CD14-positive monocyte (primary cell): ENCODE data around the gene RBM38. TPM values are rescaled to one million over a fixed set of nuclear protein-coding genes. Genes with fewer than 3 reads are reported as not detected.
A peak's percentile ranks its signal among the peaks of the same experiment; 100 is the strongest.

Experiments
- DNase-seq, 3 donors: peaks; one replicate each; pipeline ENCODE4 v3.0.0-alpha.2; 2011 to 2022
- H2AFZ ChIP-seq: 2 replicates; pipeline ENCODE4 v1.6.0; 2012; ENCODE audit warnings: mild to moderate bottlenecking, low read depth, low read length, inconsistent platforms; ENCODE audit not compliant: insufficient read depth, poor library complexity, severe bottlenecking
- H3K27ac ChIP-seq, 2 donors: 1 replicate in 1 of 2; 2 replicates in 1 of 2; pipeline ENCODE4 v1.5.1; 2012 to 2013; ENCODE audit warnings: low read length in 2 of 2, control low read depth in 1 of 2, inconsistent platforms in 1 of 2, low read depth in 1 of 2, mild to moderate bottlenecking in 1 of 2
- H3K27me3 ChIP-seq, 2 donors: one replicate each; pipeline versions ENCODE4 v1.6.0 to v1.6.1; 2011 to 2013; ENCODE audit warnings: low read length in 2 of 2; ENCODE audit not compliant: control insufficient read depth in 2 of 2, insufficient read depth in 2 of 2
- H3K36me3 ChIP-seq, 2 donors: replicated peaks in 1 of 2; 1 replicate in 1 of 2; 2 replicates in 1 of 2; pipeline versions ENCODE4 v1.5.1 to v1.6.1; 2012 to 2013; ENCODE audit warnings: low read length in 2 of 2, control low read depth in 1 of 2, inconsistent platforms in 1 of 2, mild to moderate bottlenecking in 1 of 2; ENCODE audit not compliant: insufficient read depth in 2 of 2, control insufficient read depth in 1 of 2
- H3K4me1 ChIP-seq, 2 donors: 1 replicate in 1 of 2; 2 replicates in 1 of 2; pipeline versions ENCODE4 v1.5.1 to v1.6.1; 2012 to 2013; ENCODE audit warnings: low read length in 2 of 2, control low read depth in 1 of 2, inconsistent platforms in 1 of 2, mild to moderate bottlenecking in 1 of 2, moderate library complexity in 1 of 2; ENCODE audit not compliant: insufficient read depth in 2 of 2, control insufficient read depth in 1 of 2
- H3K4me2 ChIP-seq: replicated peaks from 2 replicates; pipeline ENCODE3; 2012; ENCODE audit warnings: low read length, moderate library complexity, mild to moderate bottlenecking; ENCODE audit not compliant: poor library complexity, severe bottlenecking; ENCODE audit errors: extremely low read depth
- H3K4me3 ChIP-seq, 3 experiments: fragments of 200-600 bp in 1 of 3; sonication (generic) in 1 of 3; replicated peaks in 1 of 3; 1 replicate in 2 of 3; 2 replicates in 1 of 3; pipeline ENCODE4 v1.5.1; 2011 to 2013; ENCODE audit warnings: low read length in 3 of 3, mild to moderate bottlenecking in 3 of 3, control low read depth in 2 of 3, low read depth in 2 of 3, inconsistent platforms in 1 of 3, moderate library complexity in 1 of 3
- H3K79me2 ChIP-seq: 2 replicates; pipeline ENCODE4 v1.6.0; 2012; ENCODE audit warnings: mild to moderate bottlenecking, control low read depth, inconsistent platforms, low read length, moderate library complexity; ENCODE audit not compliant: insufficient read depth
- H3K9ac ChIP-seq: 2 replicates; pipeline ENCODE4 v1.6.0; 2017; ENCODE audit warnings: low read length, mild to moderate bottlenecking; ENCODE audit not compliant: insufficient read depth, poor library complexity, severe bottlenecking
- H3K9me3 ChIP-seq, 2 donors: replicated peaks in 1 of 2; 1 replicate in 1 of 2; 2 replicates in 1 of 2; pipeline versions ENCODE4 v1.5.1 to v1.6.1; 2012 to 2013; ENCODE audit warnings: low read length in 2 of 2, control low read depth in 1 of 2; ENCODE audit not compliant: control insufficient read depth in 1 of 2, insufficient read depth in 1 of 2
- H4K20me1 ChIP-seq: 2 replicates; pipeline ENCODE4 v1.6.0; 2012; ENCODE audit warnings: mild to moderate bottlenecking, low read length, control low read depth, moderate library complexity; ENCODE audit not compliant: insufficient read depth
- H3K27ac Mint-ChIP-seq, 7 donors: one replicate each; pipeline ENCODE4 v1.8.0; 2020; ENCODE audit warnings: mild to moderate bottlenecking in 7 of 7, mixed read lengths in 7 of 7, moderate library complexity in 6 of 7, inconsistent platforms in 2 of 7
- H3K27me3 Mint-ChIP-seq, 3 donors: one replicate each; pipeline ENCODE4 v1.8.0; 2021 to 2022; ENCODE audit warnings: low read depth in 3 of 3, mild to moderate bottlenecking in 3 of 3, mixed read lengths in 3 of 3, moderate library complexity in 3 of 3, inconsistent platforms in 1 of 3
- H3K36me3 Mint-ChIP-seq, 2 donors: one replicate each; pipeline ENCODE4 v1.8.0; 2020; ENCODE audit warnings: mixed read lengths in 2 of 2, inconsistent platforms in 1 of 2, mild to moderate bottlenecking in 1 of 2
- H3K4me1 Mint-ChIP-seq: one replicate; pipeline ENCODE4 v1.8.0; 2020; ENCODE audit warnings: mild to moderate bottlenecking, mixed read lengths
- H3K4me3 Mint-ChIP-seq, 2 donors: one replicate each; pipeline ENCODE4 v1.8.0; 2020; ENCODE audit warnings: mild to moderate bottlenecking in 2 of 2, mixed read lengths in 2 of 2, moderate library complexity in 1 of 2
- H3K9me3 Mint-ChIP-seq, 7 donors: one replicate each; pipeline ENCODE4 v1.8.0; 2020 to 2022; ENCODE audit warnings: mixed read lengths in 7 of 7, mild to moderate bottlenecking in 6 of 7, moderate library complexity in 6 of 7, inconsistent platforms in 2 of 7
- CTCF ChIP-seq: fragments of 200-600 bp; IDR thresholded peaks from one replicate; pipeline ENCODE4 v1.8.0; 2022; ENCODE audit warnings: antibody characterized with exemption, mild to moderate bottlenecking
- WGBS: methylation state at CpG from one replicate; pipeline ENCODE4 v1.1.5; 2013; ENCODE audit warnings: missing lambda C conversion rate; ENCODE audit not compliant: insufficient coverage; 5-methylcytosine and 5-hydroxymethylcytosine counted together
- intact Hi-C, 2 donors: fragments of 100-400 bp; cut with micrococcal nuclease; formaldehyde crosslinking; loops; one replicate each; pipeline versions ENCODE4 v1.15.0 to v1.15.1; 2023
- polyA plus RNA-seq, 3 donors: library from polyadenylated mRNA; depleted of rRNA in 1 of 3; unstranded in 2 of 3; stranded (reverse) in 1 of 3; fragments of 300-500 nt in 2 of 3; fragments of >200 nt in 1 of 3; fragmentation: Illumina TruSeq in 2 of 3; gene quantifications; 1 replicate in 2 of 3; 2 replicates in 1 of 3; pipeline ENCODE4 v1.2.3, GENCODE V29; 2012 to 2021

The RBM38 gene
- polyA plus RNA-seq, 3 donors = 7.5 to 48.3 (median 17.8) TPM

DNA sequence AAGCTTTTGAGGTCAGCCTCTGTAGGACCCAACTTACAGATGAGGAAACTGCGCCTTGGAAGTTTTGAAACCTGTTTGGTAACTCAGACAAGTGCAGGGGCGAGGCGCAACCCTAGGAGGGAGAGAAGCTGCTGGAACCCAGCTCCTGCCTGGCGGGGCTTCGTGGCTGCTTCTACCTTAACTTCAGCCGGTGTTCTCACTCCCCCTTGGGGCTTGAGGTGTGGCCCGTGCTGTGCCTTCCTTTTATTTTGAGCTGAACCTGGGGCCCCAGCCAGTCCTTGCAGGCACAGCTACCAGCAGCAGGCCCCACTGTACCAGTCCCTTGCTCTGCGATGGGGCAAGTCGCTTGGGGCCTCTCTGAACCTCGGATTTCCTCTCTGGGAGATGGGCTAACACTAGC, 12.0 kb downstream of the RBM38 start:
- peak overlapping the region in 1 of 7 donors; percentile 21 for H3K27ac Mint-ChIP-seq
- WGBS = 77% methylated on average over 7 of the region's 10 CpGs
- DNase-seq = no peak

GRCh38 chr20:57404006-57404405, 12.8 kb downstream of the RBM38 start:
- no peak overlapping the region for H3K27ac ChIP-seq
- no peak for DNase-seq
- peaks cover 31% of the 10 kb centered on the region for H3K4me1 Mint-ChIP-seq

More for the DNA sequence above, 12.0 kb downstream of the RBM38 start:
- no peak overlapping the region for H3K9ac ChIP-seq
- H4K20me1 ChIP-seq = peaks cover 93% of the 10 kb centered on the region
- Mint-ChIP-seq H3K4me3 (no peak overlapping the region), H3K27me3 (peaks cover 3 to 7% (median 6%) of the 10 kb centered on the region in 3 donors), H3K36me3 (peaks cover 85 to 96% of the 10 kb centered on the region in 2 donors), H3K9me3 (peaks cover 0 to 5% (median 0%) of the 10 kb centered on the region in 7 donors), H3K4me1 (peaks cover 38% of the 10 kb centered on the region)
- H3K4me2 ChIP-seq = no peak overlapping the region
- intact Hi-C loops = no loop called here
- H3K79me2 ChIP-seq = peaks cover 58% of the 10 kb centered on the region
- no peak overlapping the region for H3K4me3 ChIP-seq
- no peak overlapping the region for H3K27ac ChIP-seq
- no peaks in the 10 kb centered on the region for H3K27me3 ChIP-seq
- peaks cover 26 to 41% of the 10 kb centered on the region in 2 donors for H3K4me1 ChIP-seq
- H3K36me3 ChIP-seq = peaks cover 91 to 99% of the 10 kb centered on the region in 2 donors
- no peak overlapping the region for H2AFZ ChIP-seq
- H3K9me3 ChIP-seq = no peaks in the 10 kb centered on the region
- TF ChIP-seq CTCF = no peak

More at GRCh38 chr20:57404006-57404405, 12.8 kb downstream of the RBM38 start:
- no peak overlapping the region for H3K4me3 ChIP-seq
- no peak overlapping the region for H2AFZ ChIP-seq
- intact Hi-C loops = no loop called here
- H3K27me3 ChIP-seq = no peaks in the 10 kb centered on the region
- H3K9ac ChIP-seq = no peak overlapping the region
- peaks cover 93% of the 10 kb centered on the region for H4K20me1 ChIP-seq
- TF ChIP-seq CTCF = no peak
- H3K36me3 Mint-ChIP-seq = peaks cover 88 to 99% of the 10 kb centered on the region in 2 donors
- peaks cover 0 to 3% (median 0%) of the 10 kb centered on the region in 7 donors for H3K9me3 Mint-ChIP-seq
- no peaks in the 10 kb centered on the region for H3K9me3 ChIP-seq
- peaks cover 18 to 33% of the 10 kb centered on the region in 2 donors for H3K4me1 ChIP-seq
- peaks cover 3 to 7% (median 4%) of the 10 kb centered on the region in 3 donors for H3K27me3 Mint-ChIP-seq
- 97% methylated on average over 9 of the region's 11 CpGs for WGBS
- peaks cover 52% of the 10 kb centered on the region for H3K79me2 ChIP-seq
- H3K36me3 ChIP-seq = peaks cover 94 to 100% of the 10 kb centered on the region in 2 donors
- peak overlapping the region in 2 of 7 donors; percentile 14 to 26 for H3K27ac Mint-ChIP-seq
- H3K4me3 Mint-ChIP-seq = no peak overlapping the region
- no peak overlapping the region for H3K4me2 ChIP-seq
